Activated CD4-positive, alpha-beta T cell treated with anti-CD3 and anti-CD28 coated beads for 24 hours (primary cell): ENCODE data around the gene VWA8.
"Not testable (repeated sequence)": the region's sequence is repeated elsewhere in the genome, so short reads cannot be mapped to it uniquely, and the experiment has no call there.

Experiments used
- DNase-seq, 2 donors: peaks; one replicate each; pipeline ENCODE4 v3.0.0-alpha.2; 2020; ENCODE audit warnings: low read depth in 2 of 2

VWA8 gene

GRCh38 chr13:41922894-41923293 lies 38.0 kb downstream of the VWA8 start:
- DNase-seq = not testable (repeated sequence)

GRCh38 chr13:41919741-41920487 lies 41.0 kb downstream of the VWA8 start:
- DNase-seq = no peak

- no peak for DNase-seq
Measured at GRCh38 chr13:41919031-41919740, 41.7 kb downstream of the VWA8 start.

GRCh38 chr13:41917641-41918040 lies 43.3 kb downstream of the VWA8 start:
- no peak for DNase-seq

GRCh38 chr13:41916173-41916954 lies 44.5 kb downstream of the VWA8 start:
- no peak for DNase-seq

GRCh38 chr13:41915081-41915480 lies 45.8 kb downstream of the VWA8 start:
- DNase-seq = no peak

GRCh38 chr13:41914552-41914951 lies 46.4 kb downstream of the VWA8 start:
- no peak for DNase-seq

GRCh38 chr13:41909506-41909905 lies 51.4 kb downstream of the VWA8 start:
- no peak for DNase-seq

- no peak for DNase-seq
Measured at GRCh38 chr13:41905600-41906254, 55.2 kb downstream of the VWA8 start.

- no peak for DNase-seq
Measured at GRCh38 chr13:41900918-41901317, 60.0 kb downstream of the VWA8 start.

- not testable (repeated sequence) for DNase-seq
Measured at GRCh38 chr13:41898411-41898810, 62.5 kb downstream of the VWA8 start.

- DNase-seq = no peak
Measured at GRCh38 chr13:41897126-41897525, 63.8 kb downstream of the VWA8 start.

GRCh38 chr13:41895478-41895877 lies 65.4 kb downstream of the VWA8 start:
- DNase-seq = no peak

- no peak for DNase-seq
Measured at GRCh38 chr13:41891119-41891518, 69.8 kb downstream of the VWA8 start.

GRCh38 chr13:41883147-41883546 lies 77.8 kb downstream of the VWA8 start:
- no peak for DNase-seq

GRCh38 chr13:41881890-41882289 lies 79.0 kb downstream of the VWA8 start:
- DNase-seq = not testable (repeated sequence)

GRCh38 chr13:41880966-41881365 lies 79.9 kb downstream of the VWA8 start:
- no peak for DNase-seq

- no peak for DNase-seq
Measured at GRCh38 chr13:41864658-41865057, 96.3 kb downstream of the VWA8 start.

- DNase-seq = not testable (repeated sequence)
Measured at GRCh38 chr13:41862659-41863058, 98.2 kb downstream of the VWA8 start.

GRCh38 chr13:41859565-41859964 lies 101.3 kb downstream of the VWA8 start:
- DNase-seq = no peak

GRCh38 chr13:41858780-41859179 lies 102.1 kb downstream of the VWA8 start:
- DNase-seq = no peak

- DNase-seq = no peak
Measured at GRCh38 chr13:41854758-41855157, 106.2 kb downstream of the VWA8 start.
